ENCODE results near the gene GBF1.

GBF1 gene

DNA sequence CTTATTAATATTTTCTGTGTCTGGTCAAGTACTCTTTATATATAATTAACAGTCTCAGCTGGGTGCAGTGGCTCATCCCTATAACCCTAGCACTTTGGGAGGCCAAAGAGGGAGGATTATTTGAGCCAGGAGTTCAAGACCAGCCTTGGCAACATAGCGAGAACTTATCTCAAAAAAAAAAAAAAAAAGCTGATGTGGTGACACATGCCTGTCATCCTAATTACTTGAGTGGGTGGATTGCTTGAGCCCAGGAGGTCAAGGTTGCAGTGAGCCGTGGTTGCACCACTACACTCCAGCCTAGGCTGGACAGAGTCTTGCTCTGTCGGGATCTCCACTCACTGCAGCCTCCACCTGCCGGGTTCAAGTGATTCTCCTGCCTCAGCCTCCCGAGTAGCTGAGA, 26.0 kb upstream of the GBF1 start:
- Histone ChIP-seq H3K9me3 (ENCODE audit: low read depth, low read length) (no peaks in the 10 kb centered on the region), H3K9ac (ENCODE audit: insufficient read length) (no peak overlapping the region), H3K4me3 (no peak overlapping the region), H3K27ac (no peak overlapping the region), H3K36me3 (ENCODE audit: insufficient read depth, low read length) (no peaks in the 10 kb centered on the region)
- TF ChIP-seq FOXP2 (optimal IDR thresholded peaks at IDR 0.05; ENCODE audit: control extremely low read depth, extremely low read length, insufficient read depth) (no peak), EZH2 (IDR thresholded peaks at IDR 0.05) (no peak), POLR2AphosphoS5 (IDR thresholded peaks at IDR 0.05; ENCODE audit: borderline replicate concordance, low read depth, low read length) (no peak)
- no peak for DNase-seq (ENCODE audit: low read depth, low spot score)

DNA sequence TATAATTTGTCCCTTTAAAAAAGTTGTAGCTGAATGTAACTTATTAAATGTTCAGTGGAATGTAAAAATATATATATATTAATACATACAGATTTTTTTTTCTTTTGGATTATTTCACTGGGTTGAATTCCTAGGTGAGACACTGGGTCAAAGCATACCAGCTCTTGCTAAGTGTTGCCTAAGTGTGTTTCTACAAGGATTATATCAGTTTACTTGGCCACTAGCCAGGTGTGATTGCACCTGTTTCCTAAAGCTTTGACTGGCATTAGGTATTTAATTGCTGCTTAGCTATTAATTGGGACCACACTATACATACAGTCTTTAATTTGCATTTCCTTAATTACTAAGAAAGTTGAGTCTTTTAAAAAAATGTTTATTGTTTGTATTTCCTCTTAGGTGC, 24.7 kb upstream of the GBF1 start:
- DNase-seq (ENCODE audit: low read depth, low spot score) = no peak
- no peaks in the 10 kb centered on the region for H3K9me3 ChIP-seq (ENCODE audit: low read depth, low read length)
- TF ChIP-seq EZH2 (IDR thresholded peaks at IDR 0.05) (no peak), POLR2AphosphoS5 (IDR thresholded peaks at IDR 0.05; ENCODE audit: borderline replicate concordance, low read depth, low read length) (no peak), FOXP2 (optimal IDR thresholded peaks at IDR 0.05; ENCODE audit: control extremely low read depth, extremely low read length, insufficient read depth) (no peak)
- H3K36me3 ChIP-seq (ENCODE audit: insufficient read depth, low read length) = no peaks in the 10 kb centered on the region
- no peak overlapping the region for H3K4me3 ChIP-seq
- H3K9ac ChIP-seq (ENCODE audit: insufficient read length) = no peak overlapping the region
- H3K27ac ChIP-seq = no peak overlapping the region

- no peak for DNase-seq (ENCODE audit: low read depth, low spot score)
- TF ChIP-seq FOXP2 (optimal IDR thresholded peaks at IDR 0.05; ENCODE audit: control extremely low read depth, extremely low read length, insufficient read depth) (no peak), EZH2 (IDR thresholded peaks at IDR 0.05) (no peak), POLR2AphosphoS5 (IDR thresholded peaks at IDR 0.05; ENCODE audit: borderline replicate concordance, low read depth, low read length) (no peak)
- no peak overlapping the region for H3K4me3 ChIP-seq
- H3K27ac ChIP-seq = no peak overlapping the region
- no peaks in the 10 kb centered on the region for H3K9me3 ChIP-seq (ENCODE audit: low read depth, low read length)
- no peaks in the 10 kb centered on the region for H3K36me3 ChIP-seq (ENCODE audit: insufficient read depth, low read length)
- no peak overlapping the region for H3K9ac ChIP-seq (ENCODE audit: insufficient read length)
Observed at GRCh38 chr10:102222797-102223196, 22.5 kb upstream of the GBF1 start.

GRCh38 chr10:102225646-102226541, 19.4 kb upstream of the GBF1 start, which contains the start of gene ELOVL3:
Gene ELOVL3, plus strand, starts transcription at chr10:102226299. Its CDS starts 250 bp downstream, at chr10:102226549.
- H3K9me3 ChIP-seq (ENCODE audit: low read depth, low read length) = no peaks in the 10 kb centered on the region
- no peaks in the 10 kb centered on the region for H3K36me3 ChIP-seq (ENCODE audit: insufficient read depth, low read length)
- no peak for TF ChIP-seq EZH2 (IDR thresholded peaks at IDR 0.05)
- TF ChIP-seq POLR2AphosphoS5 (IDR thresholded peaks at IDR 0.05; ENCODE audit: borderline replicate concordance, low read depth, low read length) = peak; percentile 29; the same call in 1 of the 2 replicates
- H3K4me3 ChIP-seq = peak within 1 kb of the TSS; percentile 70
- H3K9ac ChIP-seq (ENCODE audit: insufficient read length) = no peak within 1 kb of the TSS
- DNase-seq (ENCODE audit: low read depth, low spot score) = no peak
- no peak within 1 kb of the TSS for H3K27ac ChIP-seq

DNA sequence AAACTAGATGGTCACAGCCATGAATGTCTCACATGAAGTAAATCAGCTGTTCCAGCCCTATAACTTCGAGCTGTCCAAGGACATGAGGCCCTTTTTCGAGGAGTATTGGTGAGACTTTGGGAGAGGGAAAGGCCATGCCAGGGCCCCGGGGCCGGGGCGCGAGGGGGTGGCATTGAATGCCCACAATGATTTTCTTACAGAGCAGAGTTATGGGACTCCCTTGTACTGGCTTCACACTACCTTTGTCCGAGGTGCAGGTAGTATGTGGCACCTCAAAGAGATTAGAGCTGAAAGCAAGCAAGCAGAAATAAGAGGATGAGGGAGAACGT, 18.8 kb upstream of the GBF1 start:
- Histone ChIP-seq H3K36me3 (ENCODE audit: insufficient read depth, low read length) (no peaks in the 10 kb centered on the region), H3K9ac (ENCODE audit: insufficient read length) (no peak overlapping the region), H3K9me3 (ENCODE audit: low read depth, low read length) (no peaks in the 10 kb centered on the region), H3K4me3 (peak overlapping the region; percentile 70), H3K27ac (no peak overlapping the region)
- TF ChIP-seq FOXP2 (optimal IDR thresholded peaks at IDR 0.05; ENCODE audit: control extremely low read depth, extremely low read length, insufficient read depth) = no peak
- no peak for TF ChIP-seq POLR2AphosphoS5 (IDR thresholded peaks at IDR 0.05; ENCODE audit: borderline replicate concordance, low read depth, low read length)
- TF ChIP-seq EZH2 (IDR thresholded peaks at IDR 0.05) = no peak
- no peak for DNase-seq (ENCODE audit: low read depth, low spot score)

DNA sequence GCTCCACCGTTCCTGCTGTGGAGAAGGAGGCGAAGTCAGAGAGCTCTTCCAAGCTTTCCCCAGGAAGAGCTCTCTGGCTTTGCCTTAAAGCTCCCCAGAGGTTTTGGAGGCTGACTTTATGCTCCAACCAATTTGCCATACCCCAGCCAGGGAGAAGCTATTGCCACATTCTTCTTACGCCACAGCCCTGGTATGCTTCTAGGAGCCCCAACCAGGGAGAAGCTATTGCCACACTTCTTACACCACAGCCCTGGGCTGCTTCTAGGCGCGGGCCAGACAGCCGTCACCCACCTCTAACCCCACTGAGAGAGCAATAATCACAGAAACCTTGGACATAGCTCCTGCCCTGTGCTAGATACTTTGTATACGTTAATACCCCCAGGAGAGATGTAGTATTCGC, 18.3 kb upstream of the GBF1 start:
- no peak overlapping the region for H3K4me3 ChIP-seq
- no peak for DNase-seq (ENCODE audit: low read depth, low spot score)
- H3K36me3 ChIP-seq (ENCODE audit: insufficient read depth, low read length) = no peaks in the 10 kb centered on the region
- H3K27ac ChIP-seq = no peak overlapping the region
- no peak overlapping the region for H3K9ac ChIP-seq (ENCODE audit: insufficient read length)
- no peak for TF ChIP-seq EZH2 (IDR thresholded peaks at IDR 0.05)
- no peak for TF ChIP-seq POLR2AphosphoS5 (IDR thresholded peaks at IDR 0.05; ENCODE audit: borderline replicate concordance, low read depth, low read length)
- TF ChIP-seq FOXP2 (optimal IDR thresholded peaks at IDR 0.05; ENCODE audit: control extremely low read depth, extremely low read length, insufficient read depth) = no peak
- no peaks in the 10 kb centered on the region for H3K9me3 ChIP-seq (ENCODE audit: low read depth, low read length)

- Histone ChIP-seq H3K9ac (ENCODE audit: insufficient read length) (no peak overlapping the region), H3K4me3 (peak overlapping the region; percentile 63), H3K9me3 (ENCODE audit: low read depth, low read length) (no peaks in the 10 kb centered on the region), H3K36me3 (ENCODE audit: insufficient read depth, low read length) (no peaks in the 10 kb centered on the region), H3K27ac (no peak overlapping the region)
- TF ChIP-seq FOXP2 (optimal IDR thresholded peaks at IDR 0.05; ENCODE audit: control extremely low read depth, extremely low read length, insufficient read depth) = no peak
- TF ChIP-seq EZH2 (IDR thresholded peaks at IDR 0.05) = no peak
- TF ChIP-seq POLR2AphosphoS5 (IDR thresholded peaks at IDR 0.05; ENCODE audit: borderline replicate concordance, low read depth, low read length) = no peak
- DNase-seq (ENCODE audit: low read depth, low spot score) = no peak
Observed at GRCh38 chr10:102229810-102230263, 15.5 kb upstream of the GBF1 start.

- peak overlapping the region; percentile 63 for H3K4me3 ChIP-seq
- no peak for DNase-seq (ENCODE audit: low read depth, low spot score)
Observed at GRCh38 chr10:102230264-102230860, 15.0 kb upstream of the GBF1 start.

More at GRCh38 chr10:102230264-102230860, 15.0 kb upstream of the GBF1 start:
- H3K9me3 ChIP-seq (ENCODE audit: low read depth, low read length) = no peaks in the 10 kb centered on the region
- no peaks in the 10 kb centered on the region for H3K36me3 ChIP-seq (ENCODE audit: insufficient read depth, low read length)
- TF ChIP-seq EZH2 (IDR thresholded peaks at IDR 0.05) (no peak), FOXP2 (optimal IDR thresholded peaks at IDR 0.05; ENCODE audit: control extremely low read depth, extremely low read length, insufficient read depth) (no peak), POLR2AphosphoS5 (IDR thresholded peaks at IDR 0.05; ENCODE audit: borderline replicate concordance, low read depth, low read length) (no peak)
- H3K9ac ChIP-seq (ENCODE audit: insufficient read length) = no peak overlapping the region
- no peak overlapping the region for H3K27ac ChIP-seq
